Astrocyte of the cerebellum (primary cell): ENCODE measurements around the gene ATG2B.

Experiments used
- DNase-seq: peaks from one replicate; pipeline ENCODE4 v3.0.0-alpha.2; 2011; ENCODE audit warnings: low read depth
- H3K4me3 ChIP-seq: 2 replicates; pipeline ENCODE4 v1.5.1; 2011; ENCODE audit warnings: mild to moderate bottlenecking, low read depth, low read length, moderate library complexity
- in situ Hi-C: cut with HindIII; loops from 2 replicates; pipeline ENCODE4 v1.10.0; 2017; ENCODE audit warnings: low sequenced_read_pairs
- TF ChIP-seq, protein P1 (sequence below): IDR thresholded peaks from 2 replicates; pipeline ENCODE4 v1.5.1; 2012; ENCODE audit warnings: low read length, low read depth, moderate library complexity, mild to moderate bottlenecking; ENCODE audit errors: missing control alignments

ATG2B gene

DNA sequence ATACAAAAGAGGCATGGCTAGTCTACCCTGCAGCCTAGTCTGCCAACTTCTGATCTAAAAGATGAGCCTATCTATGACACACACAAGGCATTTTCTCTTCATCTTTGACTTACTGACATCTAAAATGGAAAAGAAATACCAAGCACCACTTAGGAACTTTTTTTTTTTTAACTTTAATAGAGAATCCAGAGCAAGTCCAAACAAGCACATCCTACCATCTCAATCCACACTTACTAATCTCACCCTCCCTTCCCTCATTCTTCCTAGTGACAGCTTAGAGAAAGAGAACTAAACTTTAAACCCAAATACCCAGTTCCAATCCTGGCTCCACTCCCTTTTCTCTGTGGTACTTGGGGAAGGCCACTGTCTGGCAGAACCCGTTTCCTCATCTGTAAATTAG lies 75.3 kb downstream of the ATG2B start:
- in situ Hi-C loops, result no loop called here
- H3K4me3 ChIP-seq, result no peak overlapping the region
- TF ChIP-seq, protein P1, sequence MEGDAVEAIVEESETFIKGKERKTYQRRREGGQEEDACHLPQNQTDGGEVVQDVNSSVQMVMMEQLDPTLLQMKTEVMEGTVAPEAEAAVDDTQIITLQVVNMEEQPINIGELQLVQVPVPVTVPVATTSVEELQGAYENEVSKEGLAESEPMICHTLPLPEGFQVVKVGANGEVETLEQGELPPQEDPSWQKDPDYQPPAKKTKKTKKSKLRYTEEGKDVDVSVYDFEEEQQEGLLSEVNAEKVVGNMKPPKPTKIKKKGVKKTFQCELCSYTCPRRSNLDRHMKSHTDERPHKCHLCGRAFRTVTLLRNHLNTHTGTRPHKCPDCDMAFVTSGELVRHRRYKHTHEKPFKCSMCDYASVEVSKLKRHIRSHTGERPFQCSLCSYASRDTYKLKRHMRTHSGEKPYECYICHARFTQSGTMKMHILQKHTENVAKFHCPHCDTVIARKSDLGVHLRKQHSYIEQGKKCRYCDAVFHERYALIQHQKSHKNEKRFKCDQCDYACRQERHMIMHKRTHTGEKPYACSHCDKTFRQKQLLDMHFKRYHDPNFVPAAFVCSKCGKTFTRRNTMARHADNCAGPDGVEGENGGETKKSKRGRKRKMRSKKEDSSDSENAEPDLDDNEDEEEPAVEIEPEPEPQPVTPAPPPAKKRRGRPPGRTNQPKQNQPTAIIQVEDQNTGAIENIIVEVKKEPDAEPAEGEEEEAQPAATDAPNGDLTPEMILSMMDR, result no peak
- DNase-seq, result no peak

DNA sequence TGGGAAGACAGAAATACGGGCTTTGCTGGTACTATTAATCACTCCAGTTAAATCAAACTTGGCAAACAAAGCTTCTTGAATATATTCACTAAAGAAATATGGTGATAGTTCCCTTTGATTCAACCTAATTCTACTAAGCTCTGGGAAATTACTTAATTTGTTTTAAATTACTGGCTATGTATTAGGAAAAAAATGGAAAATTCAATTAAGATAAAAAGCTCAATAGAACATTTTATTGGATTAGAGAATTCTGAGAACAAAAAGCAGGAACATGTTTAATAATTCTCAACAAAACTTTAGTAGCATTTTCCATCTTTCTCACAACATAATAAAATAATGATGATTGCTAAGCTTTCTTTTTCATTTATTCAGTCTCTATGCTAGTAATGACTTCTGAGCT lies 76.9 kb downstream of the ATG2B start:
- TF ChIP-seq, protein P1, result no peak
- no peak for DNase-seq
- no peak overlapping the region for H3K4me3 ChIP-seq
- in situ Hi-C loops, result no loop called here

DNA sequence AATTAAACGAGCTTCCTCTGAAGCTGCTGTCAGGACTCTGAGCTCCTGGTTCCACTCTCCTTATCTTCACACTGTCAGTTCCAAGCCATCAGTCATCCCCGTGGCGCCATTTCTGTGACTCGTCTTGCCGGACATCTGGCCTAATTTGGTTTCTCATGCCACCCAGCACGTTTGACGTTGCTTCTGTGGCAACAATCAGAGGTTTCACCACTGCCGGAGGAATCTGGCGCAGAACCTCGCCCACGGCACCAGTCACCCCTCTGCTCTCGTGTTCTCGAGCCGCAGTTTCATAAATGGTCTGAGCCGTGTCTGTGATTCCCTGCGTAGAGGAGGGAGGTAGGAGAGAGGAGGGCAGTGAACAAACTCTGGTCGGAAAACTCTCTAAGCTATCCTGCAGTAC lies 77.5 kb downstream of the ATG2B start:
- DNase-seq, result no peak
- in situ Hi-C loops, result no loop called here
- TF ChIP-seq, protein P1, result no peak
- H3K4me3 ChIP-seq, result no peak overlapping the region

DNA sequence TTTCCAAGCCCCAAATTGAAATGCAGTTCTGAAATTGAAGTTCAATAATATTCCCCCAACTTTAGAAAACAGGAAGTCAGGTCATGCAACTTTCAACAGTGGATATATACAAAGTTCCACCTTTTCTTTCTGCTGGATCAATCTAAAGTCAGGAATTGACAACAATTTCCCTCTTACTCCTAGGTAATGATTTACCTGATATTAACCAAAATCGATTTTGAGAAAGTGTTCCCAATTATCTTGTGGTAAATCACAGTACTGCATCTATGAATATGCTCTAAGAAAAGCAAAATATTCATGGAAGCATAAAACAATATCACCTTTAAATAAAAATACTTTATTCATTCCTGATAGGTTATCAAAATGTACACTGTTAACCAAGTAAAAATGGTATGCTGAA lies 78.7 kb downstream of the ATG2B start:
- TF ChIP-seq, protein P1, result no peak
- DNase-seq, result no peak
- in situ Hi-C loops, result loop anchor here (5.0 kb wide), 1 partner anchor 172 kb away; no protein-coding TSS in a partner anchor
- H3K4me3 ChIP-seq, result no peak overlapping the region

- no peak for DNase-seq
- no peak overlapping the region for H3K4me3 ChIP-seq
Observed at GRCh38 chr14:96284008-96284407, 79.1 kb downstream of the ATG2B start.

DNA sequence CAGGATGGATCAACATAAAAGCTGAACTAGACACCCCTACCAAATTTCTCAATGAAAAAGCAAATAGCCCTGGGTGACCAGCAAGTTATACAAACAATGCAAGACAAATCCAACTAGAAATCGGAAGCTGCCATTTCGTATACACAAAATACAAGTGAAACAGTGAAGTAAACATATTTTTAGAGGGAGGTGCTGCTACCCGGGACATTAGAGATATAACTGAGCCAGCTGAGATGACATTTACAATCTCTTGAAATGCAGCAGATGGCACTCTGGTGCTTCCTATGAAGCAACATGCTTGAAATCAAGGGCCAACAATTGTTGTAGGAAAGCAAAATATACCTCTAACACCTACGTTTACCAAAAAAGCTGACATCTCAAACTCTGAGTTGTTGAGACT lies 81.7 kb downstream of the ATG2B start:
- TF ChIP-seq, protein P1, result no peak
- in situ Hi-C loops, result loop anchor here (5.0 kb wide), 1 partner anchor 169 kb away; no protein-coding TSS in a partner anchor
- no peak for DNase-seq
- no peak overlapping the region for H3K4me3 ChIP-seq

More at GRCh38 chr14:96284008-96284407, 79.1 kb downstream of the ATG2B start:
- in situ Hi-C loops, result loop anchor here (5.0 kb wide), 1 partner anchor 172 kb away; no protein-coding TSS in a partner anchor
- TF ChIP-seq, protein P1, result no peak
